Measurements from ENCODE around the gene CAMK1. TPM values are rescaled to one million over a fixed set of nuclear protein-coding genes. Genes with fewer than 3 reads are reported as not detected.

Gene CAMK1
- polyA plus RNA-seq, 1 donor (not counting 4 experiments of a cell fraction or from before 2014, with no cell fraction given), result 2.3 TPM

- H3K79me2 ChIP-seq (ENCODE audit: control insufficient read depth, insufficient read depth, low read length), result peaks cover 9% of the 10 kb centered on the region
- H3K9me1 ChIP-seq (ENCODE audit: control insufficient read depth, extremely low read depth, insufficient read depth, low read length), result no peaks in the 10 kb centered on the region
- TF ChIP-seq CTCF (optimal IDR thresholded peaks at IDR 0.05 in 1 of 3, IDR thresholded peaks at IDR 0.05 in 1 of 3, conservative IDR thresholded peaks at IDR 0.05 in 1 of 3; ENCODE audit: extremely low read depth in 1 of 3, insufficient read depth in 2 of 3, low read length in 3 of 3) (peak; percentile 49 to 54 (median 50)), EZH2 (IDR thresholded peaks at IDR 0.05; ENCODE audit: low read length) (no peak)
- H3K4me2 ChIP-seq (ENCODE audit: control insufficient read depth, extremely low read depth, insufficient read depth, low read depth, low read length), result no peak overlapping the region
- FAIRE-seq, result no peak
- no peak overlapping the region for H2AFZ ChIP-seq (ENCODE audit: control insufficient read depth, low read length)
- peaks cover 29 to 36% of the 10 kb centered on the region in 2 experiments for H3K36me3 ChIP-seq (ENCODE audit: control insufficient read depth in 2 of 2, extremely low read depth in 1 of 2, insufficient read depth in 2 of 2, low read length in 2 of 2)
- H3K9ac ChIP-seq (ENCODE audit: control insufficient read depth, extremely low read depth, insufficient read depth, low read length), result no peak overlapping the region
- DNase-seq (ENCODE audit: low read depth, low spot score), result no peak
- H3K27me3 ChIP-seq (ENCODE audit: control insufficient read depth, extremely low read depth, insufficient read depth, low read length), result no peaks in the 10 kb centered on the region
- no peak overlapping the region for H3K4me3 ChIP-seq (ENCODE audit: control insufficient read depth in 2 of 3, extremely low read depth in 1 of 3, insufficient read depth in 2 of 3, low read depth in 1 of 3, low read length in 3 of 3)
- no peaks in the 10 kb centered on the region for H3K9me3 ChIP-seq (ENCODE audit: control insufficient read depth, low read depth, low read length)
- peaks cover 8% of the 10 kb centered on the region for H3K4me1 ChIP-seq (ENCODE audit: control insufficient read depth, extremely low read depth, insufficient read depth, low read length)
- no peak overlapping the region for H3K27ac ChIP-seq (ENCODE audit: control insufficient read depth, insufficient read depth, low read length)
- dilution Hi-C loops (cut with MboI; ENCODE audit: extremely low pct_ligation_motif_present, low sequenced_read_pairs), result no loop called here
- no peaks in the 10 kb centered on the region for H4K20me1 ChIP-seq (ENCODE audit: control insufficient read depth, extremely low read depth, insufficient read depth, low read length)
Measured at GRCh38 chr3:9786825-9787669, 17.3 kb upstream of the CAMK1 start.

DNA sequence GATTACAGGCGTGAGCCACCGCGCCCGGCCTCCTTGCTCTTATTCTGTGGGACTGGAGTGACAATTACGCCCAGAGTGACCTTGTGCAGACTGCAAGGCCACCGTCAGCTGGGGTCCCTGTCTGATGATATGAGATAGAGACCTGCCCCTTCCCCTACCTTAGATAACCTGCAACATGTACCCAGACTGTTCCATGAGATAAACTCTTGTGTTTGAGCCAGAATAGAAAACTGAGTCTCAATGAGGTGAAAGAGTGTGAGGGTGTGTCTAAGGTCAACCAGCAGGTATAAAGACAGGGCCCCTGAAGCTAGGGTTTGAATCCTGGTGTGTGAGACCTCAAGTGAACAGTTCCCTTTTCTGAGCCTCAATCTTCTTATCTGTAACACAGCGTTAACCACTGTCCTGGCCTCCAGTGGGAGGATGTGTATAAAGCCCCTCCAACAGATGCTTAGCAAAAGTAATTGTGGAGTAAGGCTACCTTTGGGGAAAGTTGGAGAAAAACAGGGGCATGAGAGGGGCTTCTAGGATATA, 16.5 kb upstream of the CAMK1 start:
- H2AFZ ChIP-seq (ENCODE audit: control insufficient read depth, low read length), result no peak overlapping the region
- no peak overlapping the region for H3K9ac ChIP-seq (ENCODE audit: control insufficient read depth, extremely low read depth, insufficient read depth, low read length)
- H3K9me1 ChIP-seq (ENCODE audit: control insufficient read depth, extremely low read depth, insufficient read depth, low read length), result no peaks in the 10 kb centered on the region
- no peak overlapping the region for H3K27ac ChIP-seq (ENCODE audit: control insufficient read depth, insufficient read depth, low read length)
- H4K20me1 ChIP-seq (ENCODE audit: control insufficient read depth, extremely low read depth, insufficient read depth, low read length), result no peaks in the 10 kb centered on the region
- no peak overlapping the region for H3K4me3 ChIP-seq (ENCODE audit: control insufficient read depth in 2 of 3, extremely low read depth in 1 of 3, insufficient read depth in 2 of 3, low read depth in 1 of 3, low read length in 3 of 3)
- H3K4me2 ChIP-seq (ENCODE audit: control insufficient read depth, extremely low read depth, insufficient read depth, low read depth, low read length), result no peak overlapping the region
- peaks cover under 1% of the 10 kb centered on the region for H3K4me1 ChIP-seq (ENCODE audit: control insufficient read depth, extremely low read depth, insufficient read depth, low read length)
- H3K27me3 ChIP-seq (ENCODE audit: control insufficient read depth, extremely low read depth, insufficient read depth, low read length), result no peaks in the 10 kb centered on the region
- dilution Hi-C loops (cut with MboI; ENCODE audit: extremely low pct_ligation_motif_present, low sequenced_read_pairs), result no loop called here
- TF ChIP-seq CTCF (optimal IDR thresholded peaks at IDR 0.05 in 1 of 3, IDR thresholded peaks at IDR 0.05 in 1 of 3, conservative IDR thresholded peaks at IDR 0.05 in 1 of 3; ENCODE audit: extremely low read depth in 1 of 3, insufficient read depth in 2 of 3, low read length in 3 of 3), result no peak
- no peak for TF ChIP-seq EZH2 (IDR thresholded peaks at IDR 0.05; ENCODE audit: low read length)
- FAIRE-seq, result no peak
- no peaks in the 10 kb centered on the region for H3K9me3 ChIP-seq (ENCODE audit: control insufficient read depth, low read depth, low read length)
- peaks cover 32 to 40% of the 10 kb centered on the region in 2 experiments for H3K36me3 ChIP-seq (ENCODE audit: control insufficient read depth in 2 of 2, extremely low read depth in 1 of 2, insufficient read depth in 2 of 2, low read length in 2 of 2)
- H3K79me2 ChIP-seq (ENCODE audit: control insufficient read depth, insufficient read depth, low read length), result peaks cover under 1% of the 10 kb centered on the region
- DNase-seq (ENCODE audit: low read depth, low spot score), result no peak
